Body of pancreas (tissue), 4 donors: ENCODE measurements around the gene FUT3.

Experiments used
- CTCF ChIP-seq, 7 experiments: fragments of 450-650 bp in 4 of 7; fragments of 200-600 bp in 3 of 7; sonication (generic) in 3 of 7; IDR thresholded peaks; one replicate each; pipeline ENCODE4 v1.5.1; 2016 to 2019; ENCODE audit warnings: antibody characterized with exemption in 7 of 7
- POLR2A ChIP-seq, 3 donors: fragments of 450-650 bp; IDR thresholded peaks; one replicate each; pipeline ENCODE4 v1.6.1; 2016; ENCODE audit warnings: antibody characterized with exemption in 3 of 3, mild to moderate bottlenecking in 2 of 3

- TF ChIP-seq CTCF (IDR thresholded peaks at IDR 0.05): peak; percentile 96 to 100 (median 99)
- peak in 2 of 3 donors; percentile 19 to 26 for TF ChIP-seq POLR2A (IDR thresholded peaks at IDR 0.05)
These were observed 47.3 kb downstream of the FUT3 start for GRCh38 chr19:5803752-5804515.
